HG03095 (cell line): ENCODE data around the gene EYA4.

Experiments used
- ATAC-seq: cut with Tn5 transposase; IDR thresholded peaks from one replicate; pipeline ENCODE4 v1.9.1; 2021; ENCODE audit warnings: moderate library complexity; ENCODE audit not compliant: unreplicated experiment

EYA4 gene

DNA sequence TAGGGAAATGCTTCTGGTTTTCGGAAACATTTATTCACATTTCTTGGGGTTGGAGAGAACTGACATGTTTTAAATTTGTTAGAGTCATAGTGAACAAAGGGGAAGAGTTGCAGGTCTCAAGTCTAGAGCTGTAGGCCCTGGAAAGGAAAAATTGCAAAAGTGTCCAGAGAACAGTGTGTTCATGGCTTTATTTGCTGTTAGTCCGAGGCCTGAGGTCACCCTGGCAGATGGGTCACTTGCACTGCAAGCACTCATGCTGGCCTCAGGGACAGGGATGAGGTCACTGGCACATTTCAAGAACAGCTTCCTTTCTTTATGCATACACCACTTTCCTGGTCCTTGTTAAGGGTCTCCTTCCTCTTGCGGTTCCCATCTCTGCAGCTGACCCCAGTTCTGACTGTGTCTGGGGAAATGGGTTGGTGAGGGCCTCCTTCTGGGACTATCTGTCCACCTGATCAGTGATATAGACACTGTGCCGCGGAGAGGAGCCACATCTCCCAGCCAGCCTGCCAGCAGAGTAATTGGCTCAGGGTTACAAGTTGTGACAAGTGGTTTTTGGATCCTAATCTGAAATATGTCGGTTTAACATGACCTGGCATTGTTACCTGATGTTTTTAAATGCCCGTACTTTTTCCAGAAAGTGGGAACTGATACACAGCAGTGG is 194.0 kb downstream of the EYA4 start:
- no peak for ATAC-seq

DNA sequence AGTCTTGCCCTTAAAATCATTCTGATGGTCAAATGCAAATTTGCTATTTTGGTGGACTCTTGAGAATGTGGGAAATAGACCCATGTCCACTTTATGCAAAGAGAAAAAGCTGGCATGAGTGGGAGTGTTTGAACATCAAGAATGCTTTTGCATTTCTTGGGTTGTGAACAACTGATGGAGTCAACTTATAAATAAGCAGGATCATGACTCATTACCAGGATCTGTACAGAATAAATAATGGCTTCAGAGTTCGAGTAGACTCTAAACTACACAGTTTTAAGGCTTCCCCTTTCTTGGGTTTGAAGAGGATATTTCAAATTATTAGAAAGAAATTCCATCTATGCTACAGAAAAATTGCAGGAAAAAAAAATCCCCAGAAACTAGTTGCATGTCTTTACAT is 195.5 kb downstream of the EYA4 start:
- ATAC-seq: no peak

GRCh38 chr6:133441491-133441890 is 200.3 kb downstream of the EYA4 start:
- ATAC-seq: no peak

- ATAC-seq: no peak
Observed at GRCh38 chr6:133446789-133447188, 205.6 kb downstream of the EYA4 start.

- no peak for ATAC-seq
Observed at GRCh38 chr6:133447924-133448323, 206.8 kb downstream of the EYA4 start.

- ATAC-seq: no peak
Observed at GRCh38 chr6:133456439-133456838, 215.3 kb downstream of the EYA4 start.

DNA sequence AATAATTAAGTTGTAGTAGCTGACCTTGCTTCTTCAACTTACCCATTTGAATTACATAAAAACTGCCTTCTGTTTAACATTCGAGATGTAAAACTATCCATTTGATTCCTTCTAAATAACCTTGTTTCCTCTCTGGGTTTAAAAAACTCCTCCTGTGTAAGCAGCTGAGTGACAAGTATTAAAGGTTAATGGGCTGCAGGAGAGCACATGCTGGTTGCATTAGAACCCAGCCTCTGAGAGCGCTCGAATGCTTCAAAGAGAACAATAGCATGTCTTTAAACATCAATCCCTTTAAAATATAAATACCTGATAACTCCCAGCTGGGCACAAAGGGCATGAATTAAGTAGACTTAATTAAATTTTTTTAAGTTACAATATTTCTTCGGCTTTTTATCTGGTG is 215.8 kb downstream of the EYA4 start:
- ATAC-seq: no peak

- no peak for ATAC-seq
Observed at GRCh38 chr6:133460101-133460500, 218.9 kb downstream of the EYA4 start.

- no peak for ATAC-seq
Observed at GRCh38 chr6:133463790-133464189, 222.6 kb downstream of the EYA4 start.

GRCh38 chr6:133466680-133467079 is 225.5 kb downstream of the EYA4 start:
- no peak for ATAC-seq

DNA sequence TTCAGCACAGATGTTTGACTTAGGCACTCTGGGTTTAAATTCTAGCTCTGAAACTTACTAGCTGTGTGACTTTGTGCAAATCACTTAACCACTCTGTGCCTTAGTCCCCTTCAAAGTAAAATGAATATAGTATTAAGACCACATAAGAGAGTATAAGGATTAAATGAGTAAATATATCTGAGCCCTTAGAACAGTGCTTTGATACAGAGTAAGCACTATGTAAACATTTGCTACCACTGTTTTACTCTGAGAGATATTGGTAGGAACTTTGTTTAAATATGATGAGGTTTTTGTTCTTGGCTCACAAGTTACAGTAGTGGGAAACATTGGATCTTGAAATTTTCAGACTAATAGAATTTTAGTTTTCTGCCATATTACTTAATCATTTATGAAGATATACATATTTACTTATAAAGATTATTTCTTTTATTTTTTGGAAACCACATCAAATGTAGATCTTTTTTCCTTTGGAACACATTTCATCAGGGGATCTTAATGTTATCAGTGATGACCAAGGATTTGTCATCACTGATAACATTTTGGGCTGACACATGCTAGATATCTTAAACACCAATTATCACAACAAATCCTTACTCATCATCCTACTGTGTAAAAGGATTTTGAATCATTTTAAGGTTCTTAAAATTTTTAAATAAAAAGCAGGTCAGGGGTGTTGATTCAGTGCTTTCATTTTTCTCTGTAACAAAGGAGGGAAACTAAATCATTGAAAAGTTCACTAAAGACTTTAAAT is 226.2 kb downstream of the EYA4 start:
- ATAC-seq: no peak

GRCh38 chr6:133467982-133468380 is 226.8 kb downstream of the EYA4 start:
- ATAC-seq: no peak

- ATAC-seq: no peak
Observed at GRCh38 chr6:133468591-133468990, 227.4 kb downstream of the EYA4 start.

DNA sequence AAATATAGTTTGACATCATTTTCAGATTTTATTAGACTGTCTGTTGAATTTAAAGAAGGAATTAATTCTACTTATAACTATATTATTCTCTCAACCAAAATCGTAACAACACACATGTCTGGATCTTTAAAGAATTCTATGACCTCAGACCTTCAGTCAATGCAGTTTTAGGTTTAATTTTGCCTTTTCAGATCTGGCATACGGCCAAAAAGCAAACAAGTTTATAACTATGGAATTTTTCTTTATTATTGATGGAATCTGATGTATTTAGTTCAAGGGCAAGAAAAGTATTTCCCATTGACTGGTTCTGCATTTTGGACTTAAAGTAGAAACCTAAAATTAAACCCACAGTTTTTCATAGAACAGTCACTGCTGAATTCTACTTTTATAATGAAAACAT is 233.4 kb downstream of the EYA4 start:
- no peak for ATAC-seq

GRCh38 chr6:133478673-133479072 is 237.5 kb downstream of the EYA4 start:
- no peak for ATAC-seq

DNA sequence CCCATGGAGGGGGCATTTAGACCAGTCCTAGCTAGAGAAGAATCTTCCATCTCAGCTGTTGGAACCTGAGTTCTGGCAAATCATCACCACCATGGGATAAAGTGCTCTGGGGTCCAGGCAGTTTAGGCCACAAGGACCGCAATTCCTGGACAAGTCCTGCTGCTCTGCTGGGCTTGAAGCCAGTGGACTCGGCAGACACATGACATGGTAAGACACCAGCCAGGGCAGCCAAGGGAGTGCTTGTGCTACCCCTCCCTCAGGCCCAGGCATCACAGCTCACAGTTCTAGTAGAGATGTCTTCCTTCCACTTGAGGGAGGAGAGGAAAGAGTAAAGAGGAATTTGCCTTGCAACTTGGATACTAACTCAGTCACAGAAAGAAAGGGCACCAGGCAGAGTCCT is 246.0 kb downstream of the EYA4 start:
- ATAC-seq: no peak

DNA sequence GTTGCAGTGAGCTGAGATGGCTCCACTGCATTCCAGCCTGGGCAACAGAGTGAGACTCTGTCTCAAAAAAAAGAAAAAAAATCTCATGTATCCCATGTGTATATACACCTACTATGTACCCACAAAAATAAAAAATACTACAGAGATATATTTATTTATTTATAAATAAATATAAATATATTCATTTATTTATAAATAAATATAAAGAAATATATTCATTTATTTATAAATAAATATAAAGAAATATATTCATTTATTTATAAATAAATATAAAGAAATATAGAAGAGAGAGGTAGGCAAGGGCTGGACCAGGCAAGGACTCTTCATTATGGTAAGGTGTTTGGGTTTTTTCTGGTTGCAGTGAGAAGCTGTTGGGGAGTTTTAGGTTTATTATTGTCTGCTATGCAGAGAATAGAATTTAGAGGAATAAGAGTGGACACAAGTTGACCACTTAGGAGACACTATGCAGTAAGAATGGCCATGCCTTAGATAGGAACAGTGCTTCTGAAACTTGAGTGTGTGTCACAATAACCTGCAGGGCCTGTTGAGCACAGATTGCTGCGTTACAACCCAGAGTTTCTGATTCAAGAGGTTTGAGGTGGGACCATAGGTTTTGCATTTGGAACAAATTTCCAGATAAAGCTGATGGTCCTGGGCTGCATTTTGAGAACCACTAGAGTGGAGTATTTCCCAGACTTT is 254.2 kb downstream of the EYA4 start:
- no peak for ATAC-seq

GRCh38 chr6:133499662-133500061 is 258.5 kb downstream of the EYA4 start:
- ATAC-seq: no peak

- ATAC-seq: no peak
Observed at GRCh38 chr6:133501675-133502270, 260.6 kb downstream of the EYA4 start.

GRCh38 chr6:133502441-133503335 is 261.5 kb downstream of the EYA4 start:
- no peak for ATAC-seq

GRCh38 chr6:133503336-133503729 is 262.2 kb downstream of the EYA4 start:
- ATAC-seq: no peak
